ENCODE data around the gene CCDC3.
"Not testable (repeated sequence)": the region's sequence is repeated elsewhere in the genome, so short reads cannot be mapped to it uniquely, and the experiment has no call there.

CCDC3 gene

GRCh38 chr10:13001887-13002212, 337 bp upstream of the CCDC3 start:
- TF ChIP-seq CTCF (conservative IDR thresholded peaks at IDR 0.05; ENCODE audit: low read length), result no peak
- no peak overlapping the region for H3K4me3 ChIP-seq (ENCODE audit: low read length)
- DNase-seq (ENCODE audit: low read depth), result no peak

GRCh38 chr10:13000431-13000830, 1.1 kb downstream of the CCDC3 start:
- no peak for TF ChIP-seq CTCF (conservative IDR thresholded peaks at IDR 0.05; ENCODE audit: low read length)
- no peak for DNase-seq (ENCODE audit: low read depth)
- no peak overlapping the region for H3K4me3 ChIP-seq (ENCODE audit: low read length)

- H3K4me3 ChIP-seq (ENCODE audit: low read length), result no peak overlapping the region
- DNase-seq (ENCODE audit: low read depth), result no peak
Measured at GRCh38 chr10:12999849-13000248, 1.7 kb downstream of the CCDC3 start.

GRCh38 chr10:12995425-12995861, 6.1 kb downstream of the CCDC3 start:
- no peak for TF ChIP-seq CTCF (conservative IDR thresholded peaks at IDR 0.05; ENCODE audit: low read length)

More at GRCh38 chr10:12999849-13000248, 1.7 kb downstream of the CCDC3 start:
- TF ChIP-seq CTCF (conservative IDR thresholded peaks at IDR 0.05; ENCODE audit: low read length), result no peak

GRCh38 chr10:12993595-12993994, 7.9 kb downstream of the CCDC3 start:
- H3K4me3 ChIP-seq (ENCODE audit: low read length), result no peak overlapping the region
- no peak for TF ChIP-seq CTCF (conservative IDR thresholded peaks at IDR 0.05; ENCODE audit: low read length)
- DNase-seq (ENCODE audit: low read depth), result no peak

More at GRCh38 chr10:12995425-12995861, 6.1 kb downstream of the CCDC3 start:
- H3K4me3 ChIP-seq (ENCODE audit: low read length), result no peak overlapping the region
- DNase-seq (ENCODE audit: low read depth), result no peak

- H3K4me3 ChIP-seq (ENCODE audit: low read length), result no peak overlapping the region
- no peak for DNase-seq (ENCODE audit: low read depth)
- no peak for TF ChIP-seq CTCF (conservative IDR thresholded peaks at IDR 0.05; ENCODE audit: low read length)
Measured at GRCh38 chr10:12985347-12985746, 16.2 kb downstream of the CCDC3 start.

- H3K4me3 ChIP-seq (ENCODE audit: low read length), result no peak overlapping the region
- DNase-seq (ENCODE audit: low read depth), result no peak
- TF ChIP-seq CTCF (conservative IDR thresholded peaks at IDR 0.05; ENCODE audit: low read length), result no peak
Measured at GRCh38 chr10:12984165-12984747, 17.3 kb downstream of the CCDC3 start.

GRCh38 chr10:12983568-12983967, 17.9 kb downstream of the CCDC3 start:
- H3K4me3 ChIP-seq (ENCODE audit: low read length); DNase-seq (ENCODE audit: low read depth): not testable (repeated sequence)

Measured in AG10803 (cell line).